ENCODE measurements around the gene VIPR2. TPM values are rescaled to one million over a fixed set of nuclear protein-coding genes. Genes with fewer than 3 reads are reported as not detected.

Gene VIPR2
- total and polyA plus RNA-seq, 9 donors: 6.7 to 11.3 (median 8.6) TPM

DNA sequence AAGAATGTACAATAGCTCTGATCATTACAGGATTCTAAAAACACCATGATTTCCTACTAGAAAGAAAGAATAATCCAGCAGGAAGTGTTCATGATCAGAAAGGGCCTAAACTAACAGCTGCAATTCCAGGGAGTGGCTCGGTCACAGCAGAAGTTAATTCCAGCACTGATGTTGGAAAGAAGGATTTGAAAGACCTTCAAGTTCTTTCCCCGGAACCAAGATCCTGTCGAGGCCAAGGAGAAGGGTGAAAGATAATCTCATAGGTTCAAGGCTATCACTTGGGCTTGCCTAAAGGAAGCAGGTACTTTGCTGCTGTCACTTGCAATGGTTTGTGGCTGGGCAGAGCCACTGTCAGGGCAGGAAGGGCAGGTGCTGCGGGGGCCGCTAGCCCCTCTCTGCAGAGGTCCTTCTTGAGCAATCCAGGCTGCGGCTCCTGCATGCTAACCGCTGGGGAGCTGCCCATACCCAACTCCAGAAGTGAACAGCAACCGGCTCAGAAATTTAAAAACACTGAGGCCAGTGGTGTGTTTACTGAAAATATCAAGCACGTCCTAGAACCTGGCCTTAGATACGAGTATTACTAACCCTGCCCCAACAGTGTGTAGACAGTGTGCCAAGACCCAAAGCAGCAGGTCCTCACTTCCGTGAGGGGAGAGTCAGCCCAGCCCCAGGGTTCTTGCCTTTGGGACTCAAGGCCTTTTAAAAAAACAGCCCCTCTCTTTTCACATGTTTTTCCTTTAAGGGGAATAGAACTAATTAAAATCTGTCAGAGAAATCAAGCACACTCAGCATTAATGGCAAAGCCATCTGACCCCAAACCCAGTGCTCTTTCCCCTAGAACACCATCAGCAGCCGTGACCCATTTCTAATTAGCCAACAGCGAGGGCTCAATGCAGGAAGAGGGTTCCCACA lies 76.8 kb downstream of the VIPR2 start:
- Histone ChIP-seq H3K4me3 (ENCODE audit: low read length) (no peak overlapping the region), H3K4me1 (ENCODE audit: control insufficient read depth, insufficient read depth, low read length) (peaks cover 46% of the 10 kb centered on the region), H3K36me3 (ENCODE audit: control insufficient read depth, insufficient read depth, low read length) (no peaks in the 10 kb centered on the region), H3K27ac (ENCODE audit: low read length) (peak overlapping the region; percentile 90), H3K27me3 (ENCODE audit: control insufficient read depth, insufficient read depth, low read length) (no peaks in the 10 kb centered on the region), H3K9me3 (replicated peaks; ENCODE audit: control insufficient read depth, low read depth, low read length) (no peaks in the 10 kb centered on the region)
- 45% methylated on average over 8 of the region's 13 CpGs for WGBS (ENCODE audit: insufficient coverage)
- DNase-seq: peak; percentile 73

DNA sequence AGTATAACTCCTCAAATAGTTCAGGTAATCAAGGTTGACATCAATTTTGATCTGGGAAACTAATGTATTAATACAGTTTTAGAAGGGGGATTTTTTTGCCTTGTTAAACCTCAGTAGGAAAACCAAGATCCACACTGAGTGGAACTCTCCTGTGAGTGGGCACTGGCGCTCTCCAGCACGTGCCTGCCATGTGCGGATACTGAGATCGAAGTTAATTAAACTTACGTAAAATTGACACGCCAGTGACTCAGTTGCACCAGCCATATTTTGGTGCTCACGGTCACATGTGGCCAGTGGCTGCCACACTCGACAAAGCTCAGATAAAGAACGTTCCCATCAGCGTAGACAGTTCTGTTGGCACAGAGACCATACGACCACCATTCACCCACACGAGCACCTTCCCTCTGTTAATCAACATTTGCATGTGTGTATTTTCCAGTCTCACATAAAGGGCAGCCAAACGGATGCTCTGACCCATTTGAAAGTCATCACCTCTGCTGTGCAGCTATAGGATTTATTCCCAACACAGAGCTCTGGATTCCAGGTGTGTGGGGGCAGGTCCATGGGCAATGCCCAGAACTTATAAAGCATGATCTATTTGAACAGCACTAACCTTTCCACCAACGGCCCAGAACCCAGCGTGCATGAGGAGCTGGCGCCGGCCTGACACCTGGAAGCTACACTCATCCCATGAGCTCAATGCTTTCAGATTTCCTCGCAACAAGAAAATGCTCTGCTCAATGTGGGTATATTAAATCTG lies 77.7 kb downstream of the VIPR2 start:
- no peak overlapping the region for H3K4me3 ChIP-seq (ENCODE audit: low read length)
- no peaks in the 10 kb centered on the region for H3K36me3 ChIP-seq (ENCODE audit: control insufficient read depth, insufficient read depth, low read length)
- peak overlapping the region; percentile 90 for H3K27ac ChIP-seq (ENCODE audit: low read length)
- H3K4me1 ChIP-seq (ENCODE audit: control insufficient read depth, insufficient read depth, low read length): peaks cover 46% of the 10 kb centered on the region
- peak; percentile 4 for DNase-seq
- peaks cover 2% of the 10 kb centered on the region for H3K9me3 ChIP-seq (replicated peaks; ENCODE audit: control insufficient read depth, low read depth, low read length)
- no peaks in the 10 kb centered on the region for H3K27me3 ChIP-seq (ENCODE audit: control insufficient read depth, insufficient read depth, low read length)
- WGBS (ENCODE audit: insufficient coverage): 90% methylated on average over 7 of the region's 18 CpGs

DNA sequence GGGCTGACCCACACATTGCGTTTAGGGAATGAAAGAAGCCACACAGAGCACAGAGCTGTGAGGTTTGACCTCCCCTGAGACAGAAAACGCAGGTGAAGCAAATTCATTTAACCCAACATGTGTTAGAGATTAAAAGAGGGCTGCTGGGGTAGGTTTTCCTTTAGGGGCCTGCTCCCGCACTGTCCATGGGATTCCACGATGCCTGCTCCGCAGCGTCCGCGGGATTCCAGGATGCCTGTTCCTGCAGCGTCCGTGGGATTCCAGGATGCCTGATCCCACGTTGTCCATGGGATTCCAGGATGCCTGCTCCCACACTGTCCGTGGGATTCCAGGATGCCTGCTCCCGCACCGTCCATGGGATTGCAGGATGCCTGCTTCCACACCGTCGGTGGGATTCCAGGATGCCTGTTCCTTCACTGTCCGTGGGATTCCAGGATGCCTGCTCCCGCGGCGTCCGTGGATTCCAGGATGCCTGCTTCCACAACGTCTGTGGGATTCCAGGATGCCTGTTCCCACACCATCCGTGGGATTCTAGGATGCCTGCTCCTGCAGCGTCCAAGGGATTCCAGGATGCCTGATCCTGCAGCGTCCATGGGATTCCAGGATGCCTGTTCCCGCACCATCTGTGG lies 78.7 kb downstream of the VIPR2 start:
- Histone ChIP-seq H3K27ac (ENCODE audit: low read length) (no peak overlapping the region), H3K9me3 (replicated peaks; ENCODE audit: control insufficient read depth, low read depth, low read length) (peaks cover 2% of the 10 kb centered on the region), H3K4me1 (ENCODE audit: control insufficient read depth, insufficient read depth, low read length) (peaks cover 45% of the 10 kb centered on the region), H3K27me3 (ENCODE audit: control insufficient read depth, insufficient read depth, low read length) (peaks cover 4% of the 10 kb centered on the region), H3K36me3 (ENCODE audit: control insufficient read depth, insufficient read depth, low read length) (no peaks in the 10 kb centered on the region), H3K4me3 (ENCODE audit: low read length) (no peak overlapping the region)
- 88% methylated on average over 25 of the region's 26 CpGs for WGBS (ENCODE audit: insufficient coverage)
- DNase-seq: no peak

DNA sequence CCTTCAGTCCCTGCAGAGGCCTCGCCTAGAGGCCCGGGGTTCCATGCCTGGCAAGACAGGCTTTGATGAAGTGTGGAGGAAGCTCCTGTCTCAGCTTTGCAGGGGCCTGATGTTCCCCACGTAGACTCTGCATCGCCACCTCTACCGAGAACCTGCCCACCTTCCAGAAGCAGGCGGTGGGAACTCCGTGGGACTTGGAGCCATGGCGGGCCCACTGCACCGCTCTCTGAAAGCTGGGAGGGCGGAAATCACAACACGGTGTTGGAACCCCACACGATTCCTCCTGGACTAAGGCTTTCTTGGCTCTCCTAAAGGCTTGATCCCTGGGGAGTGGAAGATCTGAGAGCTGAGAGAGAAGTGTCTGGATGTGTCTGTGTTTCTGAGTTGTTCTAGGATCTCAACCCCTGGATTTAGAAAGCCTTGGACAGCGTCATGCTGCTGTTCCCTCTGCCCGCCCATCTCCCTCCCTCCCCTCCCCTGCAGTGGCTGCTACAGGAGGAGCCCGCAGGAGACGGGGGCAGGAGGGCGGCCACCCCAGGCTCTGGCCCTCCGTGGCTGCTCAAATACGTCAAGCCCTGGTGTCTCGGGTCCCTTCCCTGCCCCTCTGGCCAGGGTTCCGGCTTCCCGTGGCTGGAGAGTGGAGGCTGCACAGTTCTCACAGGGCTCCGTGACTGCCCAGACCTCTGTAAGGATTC lies 79.7 kb downstream of the VIPR2 start:
- H3K4me3 ChIP-seq (ENCODE audit: low read length): no peak overlapping the region
- H3K27me3 ChIP-seq (ENCODE audit: control insufficient read depth, insufficient read depth, low read length): peaks cover 6% of the 10 kb centered on the region
- H3K4me1 ChIP-seq (ENCODE audit: control insufficient read depth, insufficient read depth, low read length): peaks cover 39% of the 10 kb centered on the region
- peak overlapping the region; percentile 29 for H3K27ac ChIP-seq (ENCODE audit: low read length)
- 47% methylated on average over 15 of the region's 23 CpGs for WGBS (ENCODE audit: insufficient coverage)
- DNase-seq: peak; percentile 71
- no peaks in the 10 kb centered on the region for H3K36me3 ChIP-seq (ENCODE audit: control insufficient read depth, insufficient read depth, low read length)
- peaks cover 2% of the 10 kb centered on the region for H3K9me3 ChIP-seq (replicated peaks; ENCODE audit: control insufficient read depth, low read depth, low read length)

DNA sequence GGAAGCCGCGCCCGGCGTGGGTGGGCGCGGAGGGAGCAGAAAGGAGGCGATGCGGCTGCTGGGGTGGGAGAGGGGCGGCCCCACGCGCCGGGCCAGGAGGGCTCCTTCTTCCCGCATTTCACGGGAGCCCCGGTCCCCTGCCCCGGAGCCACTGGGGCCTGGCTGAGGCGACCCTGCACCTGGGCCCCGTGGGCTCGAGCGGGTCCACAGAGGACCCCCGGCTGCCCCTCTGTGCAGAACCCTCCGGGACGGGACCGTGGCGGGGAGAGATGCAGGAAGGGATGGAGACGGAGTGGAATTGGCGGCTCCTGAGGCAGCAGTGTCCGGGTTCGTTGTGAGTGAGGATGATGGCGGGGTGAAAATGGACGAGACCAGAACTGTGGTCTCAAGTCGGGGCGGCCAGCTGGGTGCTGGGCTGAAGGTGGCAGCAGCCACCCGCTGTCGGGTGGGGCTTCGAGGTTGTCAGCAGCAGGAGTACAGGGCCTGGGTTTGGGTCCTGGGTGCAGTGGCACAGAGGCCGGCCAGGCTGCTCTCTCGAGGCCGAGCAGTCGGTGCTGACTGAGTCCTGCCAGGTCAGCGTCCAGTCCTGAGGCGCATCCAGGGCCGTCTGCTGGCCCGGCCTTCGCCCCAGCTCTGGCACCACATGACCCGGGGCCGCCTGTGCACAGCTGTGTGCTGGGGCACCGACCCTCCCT lies 80.4 kb downstream of the VIPR2 start:
- no peak for DNase-seq
- H3K36me3 ChIP-seq (ENCODE audit: control insufficient read depth, insufficient read depth, low read length): no peaks in the 10 kb centered on the region
- peaks cover 6% of the 10 kb centered on the region for H3K27me3 ChIP-seq (ENCODE audit: control insufficient read depth, insufficient read depth, low read length)
- no peak overlapping the region for H3K4me3 ChIP-seq (ENCODE audit: low read length)
- H3K9me3 ChIP-seq (replicated peaks; ENCODE audit: control insufficient read depth, low read depth, low read length): peaks cover 2% of the 10 kb centered on the region
- H3K27ac ChIP-seq (ENCODE audit: low read length): no peak overlapping the region
- 91% methylated on average over 46 of the region's 48 CpGs for WGBS (ENCODE audit: insufficient coverage)
- H3K4me1 ChIP-seq (ENCODE audit: control insufficient read depth, insufficient read depth, low read length): peaks cover 32% of the 10 kb centered on the region

DNA sequence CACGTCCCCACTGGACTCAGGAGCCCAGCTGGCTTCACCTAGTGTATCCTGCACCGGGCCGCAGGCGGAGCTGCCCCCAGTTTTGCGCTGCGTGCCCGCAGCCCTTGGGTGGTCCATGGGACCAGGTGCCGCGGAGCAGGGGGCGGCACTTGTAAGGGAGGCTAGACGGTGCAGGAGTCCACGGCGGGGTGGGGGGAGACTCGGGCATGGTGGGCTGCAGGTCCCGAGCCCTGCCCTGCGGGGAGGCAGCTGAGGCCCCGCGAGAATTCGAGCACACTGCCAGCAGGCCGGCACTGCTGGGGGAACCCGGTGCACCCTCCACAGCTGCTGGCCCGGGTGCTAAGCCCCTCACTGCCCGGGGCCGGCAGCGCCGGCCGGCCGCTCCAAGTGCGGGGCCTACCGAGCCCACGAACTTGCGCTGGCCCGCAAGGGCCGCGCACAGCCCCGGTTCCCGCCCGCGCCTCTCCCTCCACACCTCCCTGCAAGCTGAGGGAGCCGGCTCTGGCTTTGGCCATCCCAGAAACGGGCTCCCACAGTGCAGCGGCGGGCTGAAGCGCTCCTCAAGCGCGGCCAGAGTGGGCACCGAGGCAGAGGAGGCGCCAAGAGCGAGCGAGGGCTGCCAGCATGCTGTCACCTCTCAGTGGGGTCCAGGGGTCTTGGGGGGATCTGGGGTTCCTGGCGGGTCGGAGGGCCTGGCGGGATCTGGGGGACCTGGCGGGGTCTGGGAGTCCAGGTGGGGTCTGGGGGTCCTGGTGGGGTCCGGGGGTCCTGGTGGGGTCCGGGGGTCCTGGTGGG lies 81.4 kb downstream of the VIPR2 start:
- 93% methylated on average over 33 of the region's 56 CpGs for WGBS (ENCODE audit: insufficient coverage)
- H3K9me3 ChIP-seq (replicated peaks; ENCODE audit: control insufficient read depth, low read depth, low read length): peaks cover 2% of the 10 kb centered on the region
- H3K27me3 ChIP-seq (ENCODE audit: control insufficient read depth, insufficient read depth, low read length): peaks cover 6% of the 10 kb centered on the region
- H3K36me3 ChIP-seq (ENCODE audit: control insufficient read depth, insufficient read depth, low read length): no peaks in the 10 kb centered on the region
- no peak overlapping the region for H3K4me3 ChIP-seq (ENCODE audit: low read length)
- H3K27ac ChIP-seq (ENCODE audit: low read length): no peak overlapping the region
- no peak for DNase-seq
- H3K4me1 ChIP-seq (ENCODE audit: control insufficient read depth, insufficient read depth, low read length): peaks cover 22% of the 10 kb centered on the region

DNA sequence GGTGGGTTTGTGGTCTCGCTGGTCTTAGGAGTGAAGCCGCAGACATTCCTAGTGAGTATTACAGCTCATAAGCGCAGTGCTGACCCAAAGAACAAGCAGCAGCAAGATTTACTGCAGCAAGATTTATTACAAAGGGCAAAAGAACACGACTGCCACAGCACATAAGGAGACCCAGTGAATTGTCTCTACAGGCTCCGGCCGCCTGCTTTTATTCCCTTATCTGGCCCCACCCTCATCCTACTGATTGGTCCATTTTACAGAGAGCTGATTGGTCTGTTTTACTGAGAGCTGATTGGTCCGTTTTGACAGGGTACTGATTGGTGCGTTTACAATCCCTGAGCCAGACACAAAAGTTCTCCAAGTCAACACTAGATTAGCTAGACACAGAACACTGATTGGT lies 82.1 kb downstream of the VIPR2 start:
- Histone ChIP-seq H3K27ac (ENCODE audit: low read length) (no peak overlapping the region), H3K36me3 (ENCODE audit: control insufficient read depth, insufficient read depth, low read length) (no peaks in the 10 kb centered on the region), H3K4me1 (ENCODE audit: control insufficient read depth, insufficient read depth, low read length) (peaks cover 15% of the 10 kb centered on the region), H3K27me3 (ENCODE audit: control insufficient read depth, insufficient read depth, low read length) (peaks cover 6% of the 10 kb centered on the region), H3K4me3 (ENCODE audit: low read length) (no peak overlapping the region), H3K9me3 (replicated peaks; ENCODE audit: control insufficient read depth, low read depth, low read length) (peaks cover 2% of the 10 kb centered on the region)
- WGBS (ENCODE audit: insufficient coverage): 81% methylated on average over 4 of the region's 8 CpGs
- no peak for DNase-seq

DNA sequence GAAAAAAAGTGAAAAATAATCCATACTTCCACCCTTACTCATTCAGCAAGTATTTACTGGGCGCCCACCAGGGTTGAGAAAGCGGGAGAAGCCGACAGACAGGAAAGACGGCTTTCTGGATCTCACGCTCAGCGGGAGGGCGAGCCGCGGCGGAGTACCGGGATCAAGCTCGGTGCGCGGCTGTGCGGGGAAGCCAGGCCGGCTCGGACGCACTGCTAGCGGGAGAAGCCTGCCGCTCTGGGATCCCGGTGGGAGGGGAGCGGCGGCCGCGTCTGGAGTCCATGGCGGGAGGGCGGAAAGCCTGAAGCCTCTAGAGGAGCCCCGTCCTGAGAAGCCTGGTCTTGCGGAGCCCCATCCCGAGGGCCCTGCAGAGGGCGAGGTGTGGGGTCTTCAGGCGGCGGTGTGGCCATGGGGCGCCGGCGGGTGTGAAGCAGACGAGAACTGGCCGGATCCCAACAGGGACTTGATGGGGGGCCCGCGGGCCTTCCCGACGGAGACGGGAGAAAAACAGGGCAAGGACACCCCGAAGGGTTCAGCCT lies 82.9 kb downstream of the VIPR2 start:
- Histone ChIP-seq H3K9me3 (replicated peaks; ENCODE audit: control insufficient read depth, low read depth, low read length) (peaks cover 2% of the 10 kb centered on the region), H3K4me1 (ENCODE audit: control insufficient read depth, insufficient read depth, low read length) (peaks cover 8% of the 10 kb centered on the region), H3K36me3 (ENCODE audit: control insufficient read depth, insufficient read depth, low read length) (no peaks in the 10 kb centered on the region), H3K27me3 (ENCODE audit: control insufficient read depth, insufficient read depth, low read length) (peaks cover 6% of the 10 kb centered on the region), H3K27ac (ENCODE audit: low read length) (no peak overlapping the region), H3K4me3 (ENCODE audit: low read length) (no peak overlapping the region)
- WGBS (ENCODE audit: insufficient coverage): 47% methylated on average over 43 of the region's 44 CpGs
- peak; percentile 24 for DNase-seq

All from muscle of leg (tissue), 11 donors.